K562 (cell line): ENCODE data around the gene HYAL1. TPM values are rescaled to one million over a fixed set of nuclear protein-coding genes. Genes with fewer than 3 reads are reported as not detected.

ENCODE experiments used
- CBFA2T2 ChIP-seq: fragments of 450-650 bp; conservative IDR thresholded peaks from 2 replicates; pipeline ENCODE4 v1.6.1; 2017; ENCODE audit warnings: mild to moderate bottlenecking
- MYBL2 ChIP-seq, 2 experiments: fragments of 450-650 bp in 1 of 2; sonication (generic) in 1 of 2; formaldehyde crosslinking in 1 of 2; IDR thresholded peaks; 2 replicates each; pipeline versions ENCODE4 v1.6.1 to v1.8.1; 2017 to 2022; ENCODE audit warnings: borderline replicate concordance in 1 of 2, inconsistent platforms in 1 of 2, low read depth in 1 of 2, mild to moderate bottlenecking in 1 of 2, missing genetic modification reagents in 1 of 2, moderate library complexity in 1 of 2
- RFX7 ChIP-seq: fragments of 250-450 bp; sonication (Bioruptor Pico); IDR thresholded peaks from 2 replicates; pipeline ENCODE4 v1.5.1; 2021; ENCODE audit warnings: mild to moderate bottlenecking
- SRSF3 ChIP-seq: fragments of 200-400 bp; formaldehyde crosslinking; IDR thresholded peaks from 2 replicates; pipeline ENCODE4 v1.6.1; 2016; ENCODE audit warnings: mild to moderate bottlenecking, low read length, moderate library complexity; ENCODE audit not compliant: insufficient read depth
- ZNF133 ChIP-seq: fragments of 250-450 bp; sonication (Bioruptor Pico); IDR thresholded peaks from 2 replicates; pipeline ENCODE4 v1.4.0; 2020; ENCODE audit warnings: mild to moderate bottlenecking
- ZNF274 ChIP-seq: IDR thresholded peaks from 2 replicates; pipeline ENCODE4 v1.6.1; 2011; ENCODE audit warnings: low read depth, mild to moderate bottlenecking, low read length, moderate library complexity, borderline replicate concordance
- polyA plus RNA-seq, 8 experiments: library from polyadenylated mRNA; depleted of rRNA in 4 of 8; stranded (reverse) in 5 of 8; unstranded in 3 of 8; fragments of >200 nt; fragmentation: Nextera tagmentation in 2 of 8; fragmentation: Illumina TruSeq in 1 of 8; extraction: Ambion mirVana in 2 of 8; extraction: Trizol in 1 of 8; gene quantifications; 2 replicates each; pipeline versions ENCODE4 v1.2.1 to v1.2.3, GENCODE V29; 2011 to 2014; ENCODE audit warnings: inconsistent platforms in 1 of 8, missing spikeins in 1 of 8
- total RNA-seq, 7 experiments: library from RNA; depleted of rRNA in 6 of 7; stranded (reverse); fragments of >200 nt in 6 of 7; fragmentation: Illumina TruSeq in 2 of 7; extraction: Trizol in 2 of 7; gene quantifications; 2 replicates each; pipeline versions ENCODE4 v1.2.1 to v1.2.3, GENCODE V29; 2011 to 2021; ENCODE audit warnings: low replicate concordance in 1 of 7
- TF ChIP-seq, protein P1 (sequence below): fragments of 450-650 bp; IDR thresholded peaks from 2 replicates; pipeline ENCODE4 v1.6.1; 2016; ENCODE audit warnings: mild to moderate bottlenecking, moderate library complexity
- TF ChIP-seq, protein P2 (sequence below): fragments of 450-650 bp; formaldehyde crosslinking; IDR thresholded peaks from 2 replicates; pipeline ENCODE4 v1.4.0; 2020; ENCODE audit warnings: mild to moderate bottlenecking
- TF ChIP-seq, protein P3 (sequence below): fragments of 450-650 bp; formaldehyde crosslinking; IDR thresholded peaks from 2 replicates; pipeline ENCODE4 v1.4.0; 2020; ENCODE audit warnings: mild to moderate bottlenecking, moderate library complexity
- TF ChIP-seq, protein P4 (sequence below): sonication (generic); formaldehyde crosslinking; IDR thresholded peaks from 2 replicates; pipeline ENCODE4 v1.9.0; 2022; ENCODE audit warnings: mild to moderate bottlenecking, missing genetic modification reagents
- TF ChIP-seq, protein P5 (sequence below): sonication (generic); formaldehyde crosslinking; IDR thresholded peaks from 2 replicates; pipeline ENCODE4 v1.8.1; 2023; ENCODE audit warnings: mild to moderate bottlenecking, missing genetic modification reagents

HYAL1 gene
- total and polyA plus RNA-seq, 9 of the 15 experiments (the other 6 are each of a cell fraction or from before 2014, with no cell fraction given) = 1.4 to 8.5 (median 4.7) TPM

DNA sequence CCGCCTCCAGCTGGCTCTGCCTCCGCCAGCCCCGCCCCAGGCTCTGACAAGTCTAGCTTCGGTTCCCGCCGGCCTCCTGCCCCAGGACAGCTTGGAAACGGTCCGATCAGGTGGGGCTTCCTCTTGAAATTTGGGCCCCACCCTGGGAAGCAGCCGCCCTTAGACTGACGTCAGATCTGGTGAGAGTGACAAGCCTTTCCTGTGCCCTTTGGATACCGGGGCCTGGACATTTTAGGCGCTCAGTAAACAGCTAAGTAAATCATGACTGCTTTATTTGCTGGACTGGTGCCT is 3.8 kb downstream of the HYAL1 start (continued):
- TF ChIP-seq, protein P1, sequence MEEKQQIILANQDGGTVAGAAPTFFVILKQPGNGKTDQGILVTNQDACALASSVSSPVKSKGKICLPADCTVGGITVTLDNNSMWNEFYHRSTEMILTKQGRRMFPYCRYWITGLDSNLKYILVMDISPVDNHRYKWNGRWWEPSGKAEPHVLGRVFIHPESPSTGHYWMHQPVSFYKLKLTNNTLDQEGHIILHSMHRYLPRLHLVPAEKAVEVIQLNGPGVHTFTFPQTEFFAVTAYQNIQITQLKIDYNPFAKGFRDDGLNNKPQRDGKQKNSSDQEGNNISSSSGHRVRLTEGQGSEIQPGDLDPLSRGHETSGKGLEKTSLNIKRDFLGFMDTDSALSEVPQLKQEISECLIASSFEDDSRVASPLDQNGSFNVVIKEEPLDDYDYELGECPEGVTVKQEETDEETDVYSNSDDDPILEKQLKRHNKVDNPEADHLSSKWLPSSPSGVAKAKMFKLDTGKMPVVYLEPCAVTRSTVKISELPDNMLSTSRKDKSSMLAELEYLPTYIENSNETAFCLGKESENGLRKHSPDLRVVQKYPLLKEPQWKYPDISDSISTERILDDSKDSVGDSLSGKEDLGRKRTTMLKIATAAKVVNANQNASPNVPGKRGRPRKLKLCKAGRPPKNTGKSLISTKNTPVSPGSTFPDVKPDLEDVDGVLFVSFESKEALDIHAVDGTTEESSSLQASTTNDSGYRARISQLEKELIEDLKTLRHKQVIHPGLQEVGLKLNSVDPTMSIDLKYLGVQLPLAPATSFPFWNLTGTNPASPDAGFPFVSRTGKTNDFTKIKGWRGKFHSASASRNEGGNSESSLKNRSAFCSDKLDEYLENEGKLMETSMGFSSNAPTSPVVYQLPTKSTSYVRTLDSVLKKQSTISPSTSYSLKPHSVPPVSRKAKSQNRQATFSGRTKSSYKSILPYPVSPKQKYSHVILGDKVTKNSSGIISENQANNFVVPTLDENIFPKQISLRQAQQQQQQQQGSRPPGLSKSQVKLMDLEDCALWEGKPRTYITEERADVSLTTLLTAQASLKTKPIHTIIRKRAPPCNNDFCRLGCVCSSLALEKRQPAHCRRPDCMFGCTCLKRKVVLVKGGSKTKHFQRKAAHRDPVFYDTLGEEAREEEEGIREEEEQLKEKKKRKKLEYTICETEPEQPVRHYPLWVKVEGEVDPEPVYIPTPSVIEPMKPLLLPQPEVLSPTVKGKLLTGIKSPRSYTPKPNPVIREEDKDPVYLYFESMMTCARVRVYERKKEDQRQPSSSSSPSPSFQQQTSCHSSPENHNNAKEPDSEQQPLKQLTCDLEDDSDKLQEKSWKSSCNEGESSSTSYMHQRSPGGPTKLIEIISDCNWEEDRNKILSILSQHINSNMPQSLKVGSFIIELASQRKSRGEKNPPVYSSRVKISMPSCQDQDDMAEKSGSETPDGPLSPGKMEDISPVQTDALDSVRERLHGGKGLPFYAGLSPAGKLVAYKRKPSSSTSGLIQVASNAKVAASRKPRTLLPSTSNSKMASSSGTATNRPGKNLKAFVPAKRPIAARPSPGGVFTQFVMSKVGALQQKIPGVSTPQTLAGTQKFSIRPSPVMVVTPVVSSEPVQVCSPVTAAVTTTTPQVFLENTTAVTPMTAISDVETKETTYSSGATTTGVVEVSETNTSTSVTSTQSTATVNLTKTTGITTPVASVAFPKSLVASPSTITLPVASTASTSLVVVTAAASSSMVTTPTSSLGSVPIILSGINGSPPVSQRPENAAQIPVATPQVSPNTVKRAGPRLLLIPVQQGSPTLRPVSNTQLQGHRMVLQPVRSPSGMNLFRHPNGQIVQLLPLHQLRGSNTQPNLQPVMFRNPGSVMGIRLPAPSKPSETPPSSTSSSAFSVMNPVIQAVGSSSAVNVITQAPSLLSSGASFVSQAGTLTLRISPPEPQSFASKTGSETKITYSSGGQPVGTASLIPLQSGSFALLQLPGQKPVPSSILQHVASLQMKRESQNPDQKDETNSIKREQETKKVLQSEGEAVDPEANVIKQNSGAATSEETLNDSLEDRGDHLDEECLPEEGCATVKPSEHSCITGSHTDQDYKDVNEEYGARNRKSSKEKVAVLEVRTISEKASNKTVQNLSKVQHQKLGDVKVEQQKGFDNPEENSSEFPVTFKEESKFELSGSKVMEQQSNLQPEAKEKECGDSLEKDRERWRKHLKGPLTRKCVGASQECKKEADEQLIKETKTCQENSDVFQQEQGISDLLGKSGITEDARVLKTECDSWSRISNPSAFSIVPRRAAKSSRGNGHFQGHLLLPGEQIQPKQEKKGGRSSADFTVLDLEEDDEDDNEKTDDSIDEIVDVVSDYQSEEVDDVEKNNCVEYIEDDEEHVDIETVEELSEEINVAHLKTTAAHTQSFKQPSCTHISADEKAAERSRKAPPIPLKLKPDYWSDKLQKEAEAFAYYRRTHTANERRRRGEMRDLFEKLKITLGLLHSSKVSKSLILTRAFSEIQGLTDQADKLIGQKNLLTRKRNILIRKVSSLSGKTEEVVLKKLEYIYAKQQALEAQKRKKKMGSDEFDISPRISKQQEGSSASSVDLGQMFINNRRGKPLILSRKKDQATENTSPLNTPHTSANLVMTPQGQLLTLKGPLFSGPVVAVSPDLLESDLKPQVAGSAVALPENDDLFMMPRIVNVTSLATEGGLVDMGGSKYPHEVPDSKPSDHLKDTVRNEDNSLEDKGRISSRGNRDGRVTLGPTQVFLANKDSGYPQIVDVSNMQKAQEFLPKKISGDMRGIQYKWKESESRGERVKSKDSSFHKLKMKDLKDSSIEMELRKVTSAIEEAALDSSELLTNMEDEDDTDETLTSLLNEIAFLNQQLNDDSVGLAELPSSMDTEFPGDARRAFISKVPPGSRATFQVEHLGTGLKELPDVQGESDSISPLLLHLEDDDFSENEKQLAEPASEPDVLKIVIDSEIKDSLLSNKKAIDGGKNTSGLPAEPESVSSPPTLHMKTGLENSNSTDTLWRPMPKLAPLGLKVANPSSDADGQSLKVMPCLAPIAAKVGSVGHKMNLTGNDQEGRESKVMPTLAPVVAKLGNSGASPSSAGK = no peak
- TF ChIP-seq MYBL2 (IDR thresholded peaks at IDR 0.05; ENCODE audit: low read depth) (no peak; the same call in 1 of the 2 replicates), MYBL2 (CRISPR knock-in tag; IDR thresholded peaks at IDR 0.05; ENCODE audit: borderline replicate concordance) (no peak), ZNF274 (no peak), RFX7 (CRISPR knock-in tag) (no peak), ZNF133 (CRISPR knock-in tag) (no peak), SRSF3 (no peak), CBFA2T2 (no peak)
- TF ChIP-seq, protein P2, sequence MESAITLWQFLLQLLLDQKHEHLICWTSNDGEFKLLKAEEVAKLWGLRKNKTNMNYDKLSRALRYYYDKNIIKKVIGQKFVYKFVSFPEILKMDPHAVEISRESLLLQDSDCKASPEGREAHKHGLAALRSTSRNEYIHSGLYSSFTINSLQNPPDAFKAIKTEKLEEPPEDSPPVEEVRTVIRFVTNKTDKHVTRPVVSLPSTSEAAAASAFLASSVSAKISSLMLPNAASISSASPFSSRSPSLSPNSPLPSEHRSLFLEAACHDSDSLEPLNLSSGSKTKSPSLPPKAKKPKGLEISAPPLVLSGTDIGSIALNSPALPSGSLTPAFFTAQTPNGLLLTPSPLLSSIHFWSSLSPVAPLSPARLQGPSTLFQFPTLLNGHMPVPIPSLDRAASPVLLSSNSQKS (CRISPR knock-in tag) = no peak
- TF ChIP-seq, protein P3, sequence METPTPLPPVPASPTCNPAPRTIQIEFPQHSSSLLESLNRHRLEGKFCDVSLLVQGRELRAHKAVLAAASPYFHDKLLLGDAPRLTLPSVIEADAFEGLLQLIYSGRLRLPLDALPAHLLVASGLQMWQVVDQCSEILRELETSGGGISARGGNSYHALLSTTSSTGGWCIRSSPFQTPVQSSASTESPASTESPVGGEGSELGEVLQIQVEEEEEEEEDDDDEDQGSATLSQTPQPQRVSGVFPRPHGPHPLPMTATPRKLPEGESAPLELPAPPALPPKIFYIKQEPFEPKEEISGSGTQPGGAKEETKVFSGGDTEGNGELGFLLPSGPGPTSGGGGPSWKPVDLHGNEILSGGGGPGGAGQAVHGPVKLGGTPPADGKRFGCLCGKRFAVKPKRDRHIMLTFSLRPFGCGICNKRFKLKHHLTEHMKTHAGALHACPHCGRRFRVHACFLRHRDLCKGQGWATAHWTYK (CRISPR knock-in tag) = no peak
- TF ChIP-seq, protein P4, sequence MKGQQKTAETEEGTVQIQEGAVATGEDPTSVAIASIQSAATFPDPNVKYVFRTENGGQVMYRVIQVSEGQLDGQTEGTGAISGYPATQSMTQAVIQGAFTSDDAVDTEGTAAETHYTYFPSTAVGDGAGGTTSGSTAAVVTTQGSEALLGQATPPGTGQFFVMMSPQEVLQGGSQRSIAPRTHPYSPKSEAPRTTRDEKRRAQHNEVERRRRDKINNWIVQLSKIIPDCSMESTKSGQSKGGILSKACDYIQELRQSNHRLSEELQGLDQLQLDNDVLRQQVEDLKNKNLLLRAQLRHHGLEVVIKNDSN (CRISPR knock-in tag) = peak; percentile 49; the same call in 1 of the 2 replicates
- TF ChIP-seq, protein P5, sequence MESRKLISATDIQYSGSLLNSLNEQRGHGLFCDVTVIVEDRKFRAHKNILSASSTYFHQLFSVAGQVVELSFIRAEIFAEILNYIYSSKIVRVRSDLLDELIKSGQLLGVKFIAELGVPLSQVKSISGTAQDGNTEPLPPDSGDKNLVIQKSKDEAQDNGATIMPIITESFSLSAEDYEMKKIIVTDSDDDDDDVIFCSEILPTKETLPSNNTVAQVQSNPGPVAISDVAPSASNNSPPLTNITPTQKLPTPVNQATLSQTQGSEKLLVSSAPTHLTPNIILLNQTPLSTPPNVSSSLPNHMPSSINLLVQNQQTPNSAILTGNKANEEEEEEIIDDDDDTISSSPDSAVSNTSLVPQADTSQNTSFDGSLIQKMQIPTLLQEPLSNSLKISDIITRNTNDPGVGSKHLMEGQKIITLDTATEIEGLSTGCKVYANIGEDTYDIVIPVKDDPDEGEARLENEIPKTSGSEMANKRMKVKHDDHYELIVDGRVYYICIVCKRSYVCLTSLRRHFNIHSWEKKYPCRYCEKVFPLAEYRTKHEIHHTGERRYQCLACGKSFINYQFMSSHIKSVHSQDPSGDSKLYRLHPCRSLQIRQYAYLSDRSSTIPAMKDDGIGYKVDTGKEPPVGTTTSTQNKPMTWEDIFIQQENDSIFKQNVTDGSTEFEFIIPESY (CRISPR knock-in tag) = no peak
